Calu3 (cell line): ENCODE results near the gene CNDP2. TPM values are rescaled to one million over a fixed set of nuclear protein-coding genes. Genes with fewer than 3 reads are reported as not detected.

Experiments
- BruUV-seq: library from RNA; stranded (reverse); fragments of 400-500 nt; replicated peaks from 2 replicates; lab custom pipeline; 2021; lab: Mats Ljungman, UMichigan
- CTCF ChIA-PET: fragments of 300-600 bp; sonication (Branson Sonifier 250); formaldehyde crosslinking; loops from one replicate; lab custom pipeline; 2022; ENCODE audit warnings: antibody characterized with exemption; lab: Charles Lee
- DNase-seq: peaks from one replicate; pipeline ENCODE4 v3.0.0; 2022
- H3K27ac Mint-ChIP-seq: one replicate; pipeline ENCODE4 v1.8.0; 2022; ENCODE audit warnings: mixed read lengths; ENCODE audit not compliant: unreplicated experiment
- H3K27me3 Mint-ChIP-seq: one replicate; pipeline ENCODE4 v1.8.0; 2022; ENCODE audit warnings: mixed read lengths; ENCODE audit not compliant: unreplicated experiment
- H3K36me3 Mint-ChIP-seq: one replicate; pipeline ENCODE4 v1.8.0; 2022; ENCODE audit warnings: mild to moderate bottlenecking, moderate library complexity, mixed read lengths; ENCODE audit not compliant: insufficient read depth, unreplicated experiment
- H3K4me1 Mint-ChIP-seq: one replicate; pipeline ENCODE4 v1.8.0; 2022; ENCODE audit warnings: mild to moderate bottlenecking, low read depth, mixed read lengths; ENCODE audit not compliant: unreplicated experiment
- H3K4me3 Mint-ChIP-seq: one replicate; pipeline ENCODE4 v1.8.0; 2022; ENCODE audit warnings: mild to moderate bottlenecking, low read depth, moderate library complexity, mixed read lengths; ENCODE audit not compliant: unreplicated experiment
- H3K9me3 Mint-ChIP-seq: one replicate; pipeline ENCODE4 v1.8.0; 2022; ENCODE audit warnings: low read depth, mixed read lengths; ENCODE audit not compliant: unreplicated experiment
- CTCF ChIP-seq: fragments of 200-600 bp; IDR thresholded peaks from one replicate; pipeline ENCODE4 v1.8.0; 2022; ENCODE audit warnings: antibody characterized with exemption; ENCODE audit not compliant: unreplicated experiment
- intact Hi-C: fragments of 100-400 bp; cut with micrococcal nuclease; formaldehyde crosslinking; loops from one replicate; pipeline ENCODE4 v1.10.0; 2022; ENCODE audit not compliant: unreplicated experiment
- total RNA-seq: library from RNA; stranded (reverse); gene quantifications from 2 replicates; pipeline ENCODE4 v1.2.3, GENCODE V29; 2022

The CNDP2 gene
- total RNA-seq, 1 experiment from 2014 or later: 279 TPM

- peaks cover 8% of the 10 kb centered on the region for H3K9me3 Mint-ChIP-seq
- CTCF ChIA-PET: no interaction called here
- no peak for TF ChIP-seq CTCF
- BruUV-seq: no TSS peak
- no peak overlapping the region for H3K4me3 Mint-ChIP-seq
- intact Hi-C loops: no loop called here
- DNase-seq: no peak
- H3K36me3 Mint-ChIP-seq: no peaks in the 10 kb centered on the region
- H3K27me3 Mint-ChIP-seq: no peaks in the 10 kb centered on the region
- peaks cover 16% of the 10 kb centered on the region for H3K4me1 Mint-ChIP-seq
- H3K27ac Mint-ChIP-seq: no peak overlapping the region
These were observed 23.9 kb upstream of the CNDP2 start for GRCh38 chr18:74472312-74472711.

- H3K4me3 Mint-ChIP-seq: no peak overlapping the region
- no peak overlapping the region for H3K27ac Mint-ChIP-seq
- DNase-seq: no peak
- H3K27me3 Mint-ChIP-seq: no peaks in the 10 kb centered on the region
- H3K9me3 Mint-ChIP-seq: peaks cover 8% of the 10 kb centered on the region
- no TSS peak for BruUV-seq
- no peaks in the 10 kb centered on the region for H3K4me1 Mint-ChIP-seq
- H3K36me3 Mint-ChIP-seq: no peaks in the 10 kb centered on the region
- no peak for TF ChIP-seq CTCF
- CTCF ChIA-PET: no interaction called here
- intact Hi-C loops: no loop called here
These were observed 22.1 kb upstream of the CNDP2 start for GRCh38 chr18:74473976-74474640.

- intact Hi-C loops: no loop called here
- DNase-seq: no peak
- Mint-ChIP-seq H3K4me3 (no peak overlapping the region), H3K9me3 (no peaks in the 10 kb centered on the region), H3K4me1 (no peaks in the 10 kb centered on the region), H3K36me3 (no peaks in the 10 kb centered on the region), H3K27ac (no peak overlapping the region), H3K27me3 (no peaks in the 10 kb centered on the region)
- peak; percentile 42 for TF ChIP-seq CTCF
- CTCF ChIA-PET: no interaction called here
- BruUV-seq: no TSS peak
These were observed 20.0 kb upstream of the CNDP2 start for GRCh38 chr18:74476140-74476539.

- no TSS peak for BruUV-seq
- Mint-ChIP-seq H3K9me3 (no peaks in the 10 kb centered on the region), H3K27me3 (no peaks in the 10 kb centered on the region), H3K4me3 (no peak overlapping the region), H3K4me1 (no peaks in the 10 kb centered on the region), H3K36me3 (no peaks in the 10 kb centered on the region), H3K27ac (no peak overlapping the region)
- CTCF ChIA-PET: no interaction called here
- no peak for TF ChIP-seq CTCF
- DNase-seq: no peak
- intact Hi-C loops: no loop called here
These were observed 18.4 kb upstream of the CNDP2 start for GRCh38 chr18:74477771-74478170.
